Measurements from ENCODE around the gene RNF25.
A peak's percentile ranks its signal among the peaks of the same experiment; 100 is the strongest.

Gene RNF25

GRCh38 chr2:218659988-218660358 is 11.8 kb downstream of the RNF25 start:
- no peak for TF ChIP-seq CTCF (conservative IDR thresholded peaks at IDR 0.05; ENCODE audit: low read length)
- no peak for DNase-seq (ENCODE audit: low read depth)
- peak overlapping the region; percentile 89 for H3K4me3 ChIP-seq (ENCODE audit: low read length)

- peak within 1 kb of the TSS; percentile 89 for H3K4me3 ChIP-seq (ENCODE audit: low read length)
- peak; percentile 72 for DNase-seq (ENCODE audit: low read depth)
- no peak for TF ChIP-seq CTCF (conservative IDR thresholded peaks at IDR 0.05; ENCODE audit: low read length)
These were observed 12.4 kb downstream of the RNF25 start, which contains the start of the genes BCS1L and ZNF142 for GRCh38 chr2:218659258-218659987. TSS of gene BCS1L (plus strand) at chr2:218659683. CDS start at chr2:218660988, 1,305 bp downstream. TSS of gene ZNF142 (minus strand) at chr2:218659623. CDS start at chr2:218656429, 3,194 bp downstream.

- DNase-seq (ENCODE audit: low read depth), result peak; percentile 35
- peak; percentile 59 for TF ChIP-seq CTCF (conservative IDR thresholded peaks at IDR 0.05; ENCODE audit: low read length)
- peak overlapping the region; percentile 89 for H3K4me3 ChIP-seq (ENCODE audit: low read length)
These were observed 13.0 kb downstream of the RNF25 start for GRCh38 chr2:218658671-218659257.

GRCh38 chr2:218655751-218656150 is 16.1 kb downstream of the RNF25 start:
- DNase-seq (ENCODE audit: low read depth), result no peak
- H3K4me3 ChIP-seq (ENCODE audit: low read length), result no peak overlapping the region
- no peak for TF ChIP-seq CTCF (conservative IDR thresholded peaks at IDR 0.05; ENCODE audit: low read length)

GRCh38 chr2:218648787-218649100 is 23.1 kb downstream of the RNF25 start:
- no peak overlapping the region for H3K4me3 ChIP-seq (ENCODE audit: low read length)
- TF ChIP-seq CTCF (conservative IDR thresholded peaks at IDR 0.05; ENCODE audit: low read length), result no peak

GRCh38 chr2:218648088-218648786 is 23.6 kb downstream of the RNF25 start:
- peak; percentile 96 for TF ChIP-seq CTCF (conservative IDR thresholded peaks at IDR 0.05; ENCODE audit: low read length)
- no peak overlapping the region for H3K4me3 ChIP-seq (ENCODE audit: low read length)
- peak; percentile 68 for DNase-seq (ENCODE audit: low read depth)

More at GRCh38 chr2:218648787-218649100, 23.1 kb downstream of the RNF25 start:
- no peak for DNase-seq (ENCODE audit: low read depth)
